Activated T-cell treated with anti-CD3 and anti-CD28 coated beads, Interleukin-2, amount 50 U/mL, for 24 hours (primary cell): ENCODE measurements around the gene SUSD3.
A peak's percentile ranks its signal among the peaks of the same experiment; 100 is the strongest.

Source experiments
- DNase-seq: peaks from one replicate; pipeline ENCODE4 v3.0.0-alpha.2; 2020
- H3K27ac Mint-ChIP-seq: 2 replicates; pipeline ENCODE4 v1.8.0; 2020; ENCODE audit warnings: mild to moderate bottlenecking, mixed read lengths
- H3K27me3 Mint-ChIP-seq: 2 replicates; pipeline ENCODE4 v1.8.0; 2020; ENCODE audit warnings: mixed read lengths
- H3K36me3 Mint-ChIP-seq: 2 replicates; pipeline ENCODE4 v1.8.0; 2020; ENCODE audit warnings: low read depth, mixed read lengths
- H3K4me1 Mint-ChIP-seq: 2 replicates; pipeline ENCODE4 v1.8.0; 2020; ENCODE audit warnings: low read depth, mixed read lengths
- H3K4me3 Mint-ChIP-seq: 2 replicates; pipeline ENCODE4 v1.8.0; 2020; ENCODE audit warnings: mild to moderate bottlenecking, moderate library complexity, mixed read lengths
- H3K9me3 Mint-ChIP-seq: 2 replicates; pipeline ENCODE4 v1.8.0; 2020; ENCODE audit warnings: mixed read lengths

SUSD3 gene

DNA sequence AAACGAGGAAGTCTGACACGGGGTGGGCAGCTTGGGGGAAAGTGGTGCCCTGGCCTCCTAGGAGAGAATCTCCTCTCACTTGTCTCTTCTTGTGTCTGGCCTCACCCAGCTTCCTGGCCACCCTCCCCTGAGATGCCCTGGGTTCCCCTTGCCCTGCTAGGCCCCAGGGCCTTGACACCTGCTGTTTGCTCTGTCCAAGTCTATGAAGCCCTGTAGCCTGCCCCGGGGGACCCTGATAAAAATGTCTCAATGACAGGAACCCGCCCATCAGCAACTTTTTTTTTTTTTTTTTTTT is 35.0 kb upstream of the SUSD3 start:
- Mint-ChIP-seq H3K4me3 (no peak overlapping the region), H3K36me3 (peaks cover 84% of the 10 kb centered on the region), H3K27me3 (no peaks in the 10 kb centered on the region), H3K4me1 (peaks cover 73% of the 10 kb centered on the region), H3K27ac (peak overlapping the region; percentile 95), H3K9me3 (no peaks in the 10 kb centered on the region)
- DNase-seq: no peak

DNA sequence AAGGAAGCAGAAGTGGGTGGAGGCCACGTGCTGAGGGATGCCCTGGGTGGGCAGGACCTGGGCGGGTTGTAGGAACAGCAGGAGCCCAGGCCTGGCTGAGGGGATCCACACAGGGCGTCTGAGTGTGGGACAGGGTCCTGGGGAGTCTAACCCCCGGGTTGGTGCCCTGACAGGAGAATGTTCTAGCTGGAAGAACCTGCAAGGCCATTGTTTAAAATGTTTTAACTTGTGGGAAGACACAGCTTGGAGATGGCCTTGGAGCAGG is 33.9 kb upstream of the SUSD3 start:
- Mint-ChIP-seq H3K4me3 (no peak overlapping the region), H3K9me3 (no peaks in the 10 kb centered on the region), H3K27ac (peak overlapping the region; percentile 95), H3K27me3 (no peaks in the 10 kb centered on the region), H3K36me3 (peaks cover 79% of the 10 kb centered on the region), H3K4me1 (peaks cover 75% of the 10 kb centered on the region)
- DNase-seq: no peak

DNA sequence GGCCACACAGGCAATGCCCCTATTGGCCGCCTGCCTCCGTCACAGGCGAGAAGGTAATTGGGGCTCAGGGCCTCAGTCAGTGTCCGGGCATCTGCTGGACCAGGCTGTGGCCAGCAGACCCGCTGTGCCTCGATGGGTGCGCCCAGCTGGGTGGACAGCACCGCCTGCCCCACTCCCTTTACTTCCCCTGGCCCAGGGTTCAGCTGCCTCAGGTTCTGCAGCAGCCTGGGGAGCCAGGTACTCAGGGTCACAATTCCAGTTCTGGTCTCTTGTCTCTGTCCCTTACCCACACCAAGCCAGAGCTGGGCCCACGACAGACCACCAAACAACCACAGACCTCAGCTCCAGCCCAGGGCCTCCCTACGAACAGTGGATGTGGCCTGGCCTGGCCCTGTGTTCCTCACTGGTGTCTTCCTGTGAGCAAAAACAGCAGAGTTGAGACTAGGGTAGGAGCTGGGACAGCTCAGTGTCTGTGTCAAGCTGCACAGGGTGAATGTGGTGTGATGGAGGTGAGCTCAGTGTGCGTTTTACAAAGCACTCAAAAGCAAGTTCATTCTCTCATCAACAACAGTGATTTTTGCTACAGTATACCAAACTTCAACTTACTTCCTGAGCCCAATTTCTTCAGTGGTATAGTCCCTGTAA is 33.4 kb upstream of the SUSD3 start:
- DNase-seq: no peak
- Mint-ChIP-seq H3K4me3 (no peak overlapping the region), H3K27ac (peak overlapping the region; percentile 95), H3K36me3 (peaks cover 79% of the 10 kb centered on the region), H3K9me3 (no peaks in the 10 kb centered on the region), H3K27me3 (no peaks in the 10 kb centered on the region), H3K4me1 (peaks cover 79% of the 10 kb centered on the region)

DNA sequence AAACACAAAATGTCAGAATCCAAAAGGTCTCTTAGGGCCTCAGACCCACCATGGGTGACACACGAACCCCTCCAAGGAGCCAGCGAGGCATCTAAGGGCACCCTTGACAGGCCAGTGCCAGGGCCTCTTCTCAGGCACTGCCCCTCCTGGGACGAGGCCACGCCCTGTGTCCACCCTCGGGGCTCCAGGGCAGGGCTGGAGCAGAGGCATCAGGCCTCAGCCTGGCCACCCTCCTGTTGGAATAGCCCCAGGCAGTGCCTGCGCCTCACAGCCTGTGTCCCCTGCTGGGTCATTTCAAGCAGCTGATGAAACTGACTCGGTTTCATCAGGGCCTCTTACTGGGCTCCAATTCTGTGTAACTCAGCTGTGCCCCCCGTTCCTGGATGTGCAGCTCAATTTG is 32.8 kb upstream of the SUSD3 start:
- Mint-ChIP-seq H3K4me3 (no peak overlapping the region), H3K9me3 (no peaks in the 10 kb centered on the region), H3K4me1 (peaks cover 80% of the 10 kb centered on the region), H3K27me3 (no peaks in the 10 kb centered on the region), H3K36me3 (peaks cover 77% of the 10 kb centered on the region), H3K27ac (peak overlapping the region; percentile 95)
- no peak for DNase-seq

DNA sequence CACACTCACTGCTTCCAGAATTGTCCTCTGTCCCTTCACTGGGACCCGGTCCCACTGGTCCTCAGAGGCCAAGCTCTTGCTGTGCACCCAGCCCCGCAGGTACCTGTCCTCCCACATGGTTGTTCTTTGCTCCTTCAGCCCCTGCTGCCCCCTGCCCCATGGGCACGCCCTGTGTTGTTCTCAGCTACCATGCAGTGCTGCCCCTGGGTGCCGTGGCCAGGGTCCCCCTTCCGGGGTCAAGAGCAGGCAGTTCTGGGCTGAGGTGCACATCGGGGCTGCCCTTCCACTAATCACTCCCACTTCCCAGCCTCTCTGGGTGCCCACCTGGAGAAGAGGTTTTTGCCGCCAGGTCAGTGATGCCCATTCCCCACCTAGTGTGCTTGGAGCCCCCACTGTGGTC is 31.9 kb upstream of the SUSD3 start:
- H3K27ac Mint-ChIP-seq: peak overlapping the region; percentile 95
- peaks cover 76% of the 10 kb centered on the region for H3K4me1 Mint-ChIP-seq
- H3K27me3 Mint-ChIP-seq: no peaks in the 10 kb centered on the region
- H3K9me3 Mint-ChIP-seq: no peaks in the 10 kb centered on the region
- no peak for DNase-seq
- peaks cover 78% of the 10 kb centered on the region for H3K36me3 Mint-ChIP-seq
- H3K4me3 Mint-ChIP-seq: no peak overlapping the region

DNA sequence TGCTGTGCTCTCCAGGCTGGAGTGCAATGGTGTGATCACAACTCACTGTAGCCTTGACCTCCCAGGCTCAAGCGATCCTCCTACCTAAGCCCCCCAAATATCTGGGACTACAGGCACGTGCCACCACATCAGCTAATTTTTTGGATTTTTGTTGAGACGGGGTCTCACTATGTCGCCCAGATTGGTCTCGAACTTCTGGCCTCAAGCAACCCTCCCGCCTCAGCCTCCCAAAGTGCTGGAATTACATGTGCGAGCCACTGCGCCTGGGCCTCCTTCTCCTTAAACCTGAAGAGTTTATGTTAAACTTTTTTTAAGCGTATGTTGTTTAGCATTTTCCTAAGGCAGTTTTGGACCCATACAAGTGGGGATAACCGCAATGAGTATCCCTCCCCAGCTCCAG is 30.8 kb upstream of the SUSD3 start:
- Mint-ChIP-seq H3K4me1 (peaks cover 78% of the 10 kb centered on the region), H3K4me3 (no peak overlapping the region), H3K9me3 (no peaks in the 10 kb centered on the region), H3K36me3 (peaks cover 79% of the 10 kb centered on the region), H3K27ac (peak overlapping the region; percentile 95), H3K27me3 (no peaks in the 10 kb centered on the region)
- no peak for DNase-seq

DNA sequence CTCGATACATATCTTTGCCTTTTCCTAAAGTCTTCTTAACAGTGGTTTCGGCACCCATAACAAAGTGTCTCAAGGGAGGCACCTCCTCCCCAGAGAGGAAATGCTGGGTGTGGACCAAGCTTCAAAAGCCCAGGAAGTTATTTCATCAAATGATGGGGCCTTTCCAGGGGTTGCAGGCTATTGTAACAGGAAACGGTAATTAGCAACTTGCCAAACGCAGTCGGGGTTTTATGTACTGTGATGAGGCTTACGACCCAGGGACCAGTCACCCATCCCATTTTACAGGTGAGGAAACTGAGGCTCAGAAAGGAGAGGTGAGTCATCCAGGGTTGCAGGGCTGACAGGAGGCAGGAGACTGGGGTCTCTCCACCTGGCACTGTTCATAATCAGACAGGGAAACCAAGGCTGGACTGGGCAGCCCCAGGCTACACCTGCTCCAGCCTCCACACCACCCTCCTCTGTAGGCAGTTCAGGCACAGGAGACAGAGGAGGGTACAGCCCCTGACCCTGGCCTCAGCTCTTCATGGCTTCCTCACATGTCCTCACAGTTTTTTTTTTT is 30.0 kb upstream of the SUSD3 start:
- H3K9me3 Mint-ChIP-seq: no peaks in the 10 kb centered on the region
- H3K27me3 Mint-ChIP-seq: no peaks in the 10 kb centered on the region
- H3K36me3 Mint-ChIP-seq: peaks cover 75% of the 10 kb centered on the region
- peaks cover 72% of the 10 kb centered on the region for H3K4me1 Mint-ChIP-seq
- peak overlapping the region; percentile 95 for H3K27ac Mint-ChIP-seq
- DNase-seq: peak; percentile 56
- peak overlapping the region; percentile 53 for H3K4me3 Mint-ChIP-seq

DNA sequence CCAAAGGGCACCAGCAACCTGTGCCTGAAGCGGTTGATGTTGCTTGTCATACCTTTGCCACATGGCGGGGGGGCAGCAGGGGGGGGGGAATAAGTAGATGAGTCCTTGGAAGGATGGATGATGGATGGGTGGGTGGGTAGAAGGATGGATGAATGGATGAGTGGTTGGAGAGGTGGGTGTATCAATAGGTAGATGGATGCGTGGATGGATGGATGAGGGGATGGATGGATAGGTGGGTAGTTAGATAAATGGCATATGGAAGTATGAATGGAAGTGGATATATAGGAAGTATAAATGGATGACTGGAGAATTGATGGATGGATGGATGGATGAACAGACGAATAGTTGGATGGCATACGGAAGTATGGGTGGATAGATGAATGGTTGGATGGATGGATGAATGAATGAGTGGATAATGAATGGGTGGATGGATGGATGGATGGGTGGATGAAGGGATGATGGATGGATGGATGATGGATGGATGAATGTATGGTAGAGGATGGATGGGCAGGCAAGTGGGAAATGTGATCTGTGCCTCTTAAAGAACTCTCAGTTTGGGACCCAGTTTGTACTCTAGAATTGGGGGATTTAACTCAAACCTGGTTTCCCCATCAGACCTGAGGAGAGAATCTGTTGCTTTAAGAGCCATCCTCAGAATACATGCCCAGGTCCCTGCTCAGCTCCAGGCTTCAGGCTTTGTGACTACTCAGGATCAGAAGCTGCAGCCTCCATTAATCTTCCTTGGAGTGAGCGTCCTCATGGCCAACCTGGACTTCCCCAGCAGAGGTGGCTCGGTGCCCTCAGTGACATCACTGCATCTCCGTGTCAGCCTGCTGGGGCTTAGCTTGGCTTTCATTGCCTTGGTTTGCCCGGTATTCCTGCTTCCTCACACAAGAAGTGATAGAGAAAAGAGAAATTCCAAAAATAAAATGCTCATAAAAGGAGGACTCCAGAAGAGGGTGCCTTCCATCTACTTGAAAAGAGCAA is 27.6 kb upstream of the SUSD3 start:
- no peak overlapping the region for H3K4me3 Mint-ChIP-seq
- no peaks in the 10 kb centered on the region for H3K27me3 Mint-ChIP-seq
- DNase-seq: no peak
- peak overlapping the region; percentile 71 for H3K27ac Mint-ChIP-seq
- peaks cover 80% of the 10 kb centered on the region for H3K36me3 Mint-ChIP-seq
- no peaks in the 10 kb centered on the region for H3K9me3 Mint-ChIP-seq
- peaks cover 61% of the 10 kb centered on the region for H3K4me1 Mint-ChIP-seq

DNA sequence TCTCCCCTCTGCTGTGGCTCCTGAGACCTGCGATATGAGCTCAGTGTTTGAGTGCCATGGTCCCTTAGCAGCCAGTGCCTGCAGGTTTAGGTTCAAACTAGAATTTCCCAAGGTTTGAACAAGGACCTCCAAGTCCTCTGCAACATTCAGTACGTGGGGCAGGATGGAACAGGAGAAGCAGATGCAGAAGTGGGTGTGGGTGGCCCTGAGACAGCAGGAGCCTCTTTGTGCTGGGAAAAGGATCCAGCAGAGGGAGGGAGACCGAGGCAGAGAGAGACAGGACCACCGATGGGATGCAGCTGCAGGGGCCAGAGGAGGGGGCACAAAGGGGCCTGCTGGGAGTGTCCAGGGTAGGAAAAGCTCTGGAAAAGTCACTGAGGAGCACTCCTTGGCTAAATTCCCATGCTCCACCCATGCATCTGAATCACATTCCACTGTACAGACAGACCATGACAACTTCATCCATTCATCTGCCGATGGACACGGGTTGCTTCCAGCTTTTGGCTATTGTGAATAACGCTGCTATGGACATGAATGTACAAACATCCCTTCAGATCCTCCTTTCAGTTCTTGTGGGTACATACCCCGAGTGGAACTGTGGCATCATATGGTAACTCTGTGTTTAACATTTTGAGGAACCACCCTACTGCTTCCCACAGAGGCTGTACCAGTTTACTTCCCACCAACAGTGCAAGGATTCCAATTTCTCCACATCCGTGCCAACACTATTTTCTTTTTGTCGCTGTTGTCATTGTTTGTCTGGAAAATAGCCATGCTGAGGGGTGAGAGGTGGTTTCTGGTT is 26.7 kb upstream of the SUSD3 start:
- H3K4me1 Mint-ChIP-seq: peaks cover 60% of the 10 kb centered on the region
- H3K27ac Mint-ChIP-seq: peak overlapping the region; percentile 83
- no peak for DNase-seq
- H3K27me3 Mint-ChIP-seq: no peaks in the 10 kb centered on the region
- H3K9me3 Mint-ChIP-seq: no peaks in the 10 kb centered on the region
- H3K36me3 Mint-ChIP-seq: peaks cover 75% of the 10 kb centered on the region
- H3K4me3 Mint-ChIP-seq: no peak overlapping the region

DNA sequence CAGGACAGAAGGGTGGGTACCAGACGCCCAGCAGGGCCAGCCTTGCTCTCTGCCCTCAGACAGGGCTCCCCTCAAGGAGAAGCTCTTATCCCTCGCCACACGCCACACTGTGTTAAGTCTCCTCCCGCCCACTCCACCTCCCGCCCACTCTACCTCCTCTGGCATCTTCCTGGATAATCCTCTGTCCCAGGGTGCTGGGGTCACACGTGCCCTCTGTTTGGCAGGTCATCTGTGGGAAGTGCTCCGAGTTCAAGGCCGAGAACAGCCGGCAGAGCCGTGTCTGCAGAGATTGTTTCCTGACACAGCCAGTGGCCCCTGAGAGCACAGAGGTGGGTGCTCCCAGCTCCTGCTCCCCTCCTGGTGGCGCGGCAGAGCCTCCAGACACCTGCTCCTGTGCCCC is 26.0 kb upstream of the SUSD3 start:
- H3K27ac Mint-ChIP-seq: peak overlapping the region; percentile 83
- no peak overlapping the region for H3K4me3 Mint-ChIP-seq
- H3K4me1 Mint-ChIP-seq: peaks cover 60% of the 10 kb centered on the region
- H3K36me3 Mint-ChIP-seq: peaks cover 68% of the 10 kb centered on the region
- no peaks in the 10 kb centered on the region for H3K27me3 Mint-ChIP-seq
- DNase-seq: no peak
- H3K9me3 Mint-ChIP-seq: no peaks in the 10 kb centered on the region

DNA sequence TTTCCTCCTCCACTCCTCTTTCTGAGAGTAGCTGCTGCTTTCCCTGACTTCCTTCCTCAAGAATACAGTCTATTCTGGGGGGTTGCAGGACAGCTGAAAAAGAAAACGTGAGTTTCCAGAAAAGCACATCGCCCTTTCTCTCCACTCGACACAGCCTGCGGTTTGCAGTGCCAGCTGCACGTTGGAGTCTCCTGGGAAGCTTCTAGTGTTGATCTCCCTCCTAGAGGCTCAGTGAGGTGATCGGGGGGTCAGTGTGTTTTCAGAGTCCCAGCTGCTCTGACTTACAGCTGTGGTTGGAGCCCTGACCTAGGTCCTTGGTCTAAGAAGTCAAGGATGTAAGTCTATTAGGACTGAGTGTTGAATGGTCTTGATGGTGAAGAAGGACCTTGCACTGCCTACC is 25.0 kb upstream of the SUSD3 start:
- no peaks in the 10 kb centered on the region for H3K27me3 Mint-ChIP-seq
- no peak for DNase-seq
- H3K27ac Mint-ChIP-seq: peak overlapping the region; percentile 71
- peaks cover 56% of the 10 kb centered on the region for H3K4me1 Mint-ChIP-seq
- peaks cover 63% of the 10 kb centered on the region for H3K36me3 Mint-ChIP-seq
- no peaks in the 10 kb centered on the region for H3K9me3 Mint-ChIP-seq
- no peak overlapping the region for H3K4me3 Mint-ChIP-seq

DNA sequence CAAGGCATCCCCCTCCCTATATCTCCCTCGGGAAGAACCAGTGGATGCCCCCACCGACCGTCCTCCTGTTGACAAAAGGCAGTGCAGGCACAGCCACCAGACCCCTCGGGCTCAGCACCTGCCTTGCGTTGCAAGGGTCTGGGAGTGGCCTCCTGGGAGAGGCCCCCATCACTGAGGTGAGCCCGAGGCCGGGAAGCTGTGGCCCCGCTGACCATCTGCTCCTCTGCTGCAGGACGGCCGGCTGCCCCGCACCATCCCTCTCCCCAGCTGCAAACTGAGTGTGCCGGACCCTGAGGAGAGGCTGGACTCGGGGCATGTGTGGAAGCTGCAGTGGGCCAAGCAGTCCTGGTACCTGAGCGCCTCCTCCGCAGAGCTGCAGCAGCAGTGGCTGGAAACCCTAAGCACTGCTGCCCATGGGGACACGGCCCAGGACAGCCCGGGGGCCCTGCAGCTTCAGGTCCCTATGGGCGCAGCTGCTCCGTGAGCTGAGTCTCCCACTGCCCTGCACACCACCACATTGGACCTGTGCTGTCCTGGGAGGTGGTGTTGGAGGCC is 23.3 kb upstream of the SUSD3 start:
- H3K27ac Mint-ChIP-seq: peak overlapping the region; percentile 67
- H3K9me3 Mint-ChIP-seq: no peaks in the 10 kb centered on the region
- H3K4me1 Mint-ChIP-seq: peaks cover 48% of the 10 kb centered on the region
- DNase-seq: no peak
- H3K4me3 Mint-ChIP-seq: no peak overlapping the region
- H3K36me3 Mint-ChIP-seq: peaks cover 52% of the 10 kb centered on the region
- no peaks in the 10 kb centered on the region for H3K27me3 Mint-ChIP-seq

DNA sequence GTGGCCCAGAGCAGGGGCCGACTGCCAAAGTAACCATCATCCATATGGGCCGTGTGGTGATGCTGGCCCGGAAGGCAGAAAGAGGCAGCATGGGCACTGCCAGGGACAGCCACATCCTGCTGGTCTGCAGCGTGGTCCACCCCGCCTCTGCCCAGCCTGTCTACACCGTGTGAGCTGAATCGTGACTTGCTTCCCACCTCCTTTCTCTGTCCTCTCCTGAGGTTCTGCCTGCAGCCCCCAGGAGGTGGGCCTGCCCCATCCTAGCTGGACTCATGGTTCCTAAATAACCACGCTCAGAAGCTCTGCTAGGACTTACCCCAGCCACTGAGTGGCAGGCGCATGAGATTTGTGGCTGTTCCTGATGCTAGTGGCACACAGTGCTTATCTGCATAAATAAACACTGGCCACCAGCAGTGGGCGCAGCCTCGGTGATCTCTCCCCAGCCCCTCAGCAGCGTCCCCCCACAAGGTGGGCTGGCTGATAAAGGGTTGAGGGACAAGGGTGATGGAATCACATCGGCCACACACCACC is 22.6 kb upstream of the SUSD3 start:
- Mint-ChIP-seq H3K27me3 (no peaks in the 10 kb centered on the region), H3K27ac (peak overlapping the region; percentile 67), H3K9me3 (no peaks in the 10 kb centered on the region), H3K4me3 (no peak overlapping the region), H3K36me3 (peaks cover 47% of the 10 kb centered on the region), H3K4me1 (peaks cover 45% of the 10 kb centered on the region)
- DNase-seq: no peak

DNA sequence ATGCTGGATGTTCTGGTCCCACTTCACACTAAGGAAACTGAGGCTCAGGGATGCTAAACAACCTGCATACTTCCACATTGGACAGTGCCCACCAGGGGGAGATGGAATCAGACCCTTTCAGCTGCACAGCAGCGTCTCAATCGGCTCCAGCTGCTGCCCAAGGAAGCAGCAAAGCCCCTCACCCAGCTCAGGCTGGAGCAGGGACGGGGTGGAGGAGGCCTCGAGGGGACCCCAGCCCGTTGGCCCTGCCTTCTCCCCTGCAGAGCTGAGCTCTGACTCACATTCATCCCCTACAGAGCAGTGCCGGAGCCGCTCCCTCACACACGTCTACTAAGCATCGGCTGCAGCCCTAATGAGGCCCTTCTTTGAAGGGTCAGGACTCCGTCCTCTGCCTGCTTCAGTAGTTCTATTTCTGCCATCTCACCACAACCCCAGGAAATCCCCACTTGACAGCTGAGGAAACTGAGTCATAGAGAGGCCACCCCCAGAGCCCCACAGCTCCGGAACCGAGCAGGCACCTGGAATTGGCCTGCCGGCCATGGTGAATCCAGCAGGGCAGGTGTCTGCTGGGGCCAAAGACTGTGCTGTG is 21.5 kb upstream of the SUSD3 start:
- H3K4me1 Mint-ChIP-seq: peaks cover 52% of the 10 kb centered on the region
- no peak overlapping the region for H3K4me3 Mint-ChIP-seq
- peak overlapping the region; percentile 86 for H3K27ac Mint-ChIP-seq
- DNase-seq: no peak
- H3K36me3 Mint-ChIP-seq: peaks cover 36% of the 10 kb centered on the region
- no peaks in the 10 kb centered on the region for H3K9me3 Mint-ChIP-seq
- no peaks in the 10 kb centered on the region for H3K27me3 Mint-ChIP-seq
